WERI-Rb-1 (cell line): ENCODE data around the gene HPCAL1.

Experiments
- DNase-seq: peaks from one replicate; pipeline ENCODE4 v3.0.0-alpha.2; 2020
- H3K27ac ChIP-seq: fragments of 250-450 bp; sonication (Bioruptor Pico); 2 replicates; pipeline ENCODE4 v1.5.1; 2020; ENCODE audit warnings: mild to moderate bottlenecking, moderate library complexity
- H3K27me3 ChIP-seq: fragments of 250-450 bp; sonication (Bioruptor Pico); 2 replicates; pipeline ENCODE4 v1.5.1; 2021; ENCODE audit warnings: mild to moderate bottlenecking, low read depth, moderate library complexity; ENCODE audit not compliant: insufficient read depth, severe bottlenecking
- H3K36me3 ChIP-seq: fragments of 250-450 bp; sonication (Bioruptor Pico); 2 replicates; pipeline ENCODE4 v1.5.1; 2020; ENCODE audit warnings: mild to moderate bottlenecking, moderate library complexity
- H3K4me3 ChIP-seq: 2 replicates; pipeline ENCODE4 v1.5.1; 2011; ENCODE audit warnings: low read depth, mild to moderate bottlenecking, control low read depth, low read length
- H3K9me3 ChIP-seq: fragments of 250-450 bp; sonication (Bioruptor Pico); 2 replicates; pipeline ENCODE4 v1.5.1; 2021; ENCODE audit warnings: mild to moderate bottlenecking, moderate library complexity; ENCODE audit not compliant: severe bottlenecking
- TF ChIP-seq, protein P1 (sequence below): IDR thresholded peaks from 2 replicates; pipeline ENCODE4 v1.5.1; 2011; ENCODE audit warnings: low read depth, mild to moderate bottlenecking, control low read depth, inconsistent platforms, low read length

The HPCAL1 gene

DNA sequence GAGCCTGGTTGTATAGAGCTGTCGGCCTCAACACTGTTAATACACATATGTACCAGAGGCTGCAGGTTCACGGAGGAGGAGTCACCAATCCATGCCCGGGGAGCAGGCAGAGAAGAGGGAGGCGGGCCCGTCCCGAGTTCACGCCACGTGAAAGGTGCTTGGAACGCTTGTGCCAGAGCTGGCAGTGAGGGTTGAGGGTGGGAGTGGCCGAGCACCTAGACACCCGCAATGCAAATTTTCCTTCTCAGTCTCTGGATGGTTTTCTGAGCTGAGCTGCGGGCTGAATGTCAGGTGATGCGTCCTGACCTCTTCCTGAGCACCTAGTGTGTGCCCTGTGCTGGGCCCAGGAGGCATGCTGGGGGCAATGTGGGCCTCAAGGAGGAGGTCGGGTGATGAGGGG lies 93.2 kb downstream of the HPCAL1 start:
- H3K36me3 ChIP-seq = peaks cover 10% of the 10 kb centered on the region
- DNase-seq = no peak
- TF ChIP-seq, protein P1, sequence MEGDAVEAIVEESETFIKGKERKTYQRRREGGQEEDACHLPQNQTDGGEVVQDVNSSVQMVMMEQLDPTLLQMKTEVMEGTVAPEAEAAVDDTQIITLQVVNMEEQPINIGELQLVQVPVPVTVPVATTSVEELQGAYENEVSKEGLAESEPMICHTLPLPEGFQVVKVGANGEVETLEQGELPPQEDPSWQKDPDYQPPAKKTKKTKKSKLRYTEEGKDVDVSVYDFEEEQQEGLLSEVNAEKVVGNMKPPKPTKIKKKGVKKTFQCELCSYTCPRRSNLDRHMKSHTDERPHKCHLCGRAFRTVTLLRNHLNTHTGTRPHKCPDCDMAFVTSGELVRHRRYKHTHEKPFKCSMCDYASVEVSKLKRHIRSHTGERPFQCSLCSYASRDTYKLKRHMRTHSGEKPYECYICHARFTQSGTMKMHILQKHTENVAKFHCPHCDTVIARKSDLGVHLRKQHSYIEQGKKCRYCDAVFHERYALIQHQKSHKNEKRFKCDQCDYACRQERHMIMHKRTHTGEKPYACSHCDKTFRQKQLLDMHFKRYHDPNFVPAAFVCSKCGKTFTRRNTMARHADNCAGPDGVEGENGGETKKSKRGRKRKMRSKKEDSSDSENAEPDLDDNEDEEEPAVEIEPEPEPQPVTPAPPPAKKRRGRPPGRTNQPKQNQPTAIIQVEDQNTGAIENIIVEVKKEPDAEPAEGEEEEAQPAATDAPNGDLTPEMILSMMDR = no peak

DNA sequence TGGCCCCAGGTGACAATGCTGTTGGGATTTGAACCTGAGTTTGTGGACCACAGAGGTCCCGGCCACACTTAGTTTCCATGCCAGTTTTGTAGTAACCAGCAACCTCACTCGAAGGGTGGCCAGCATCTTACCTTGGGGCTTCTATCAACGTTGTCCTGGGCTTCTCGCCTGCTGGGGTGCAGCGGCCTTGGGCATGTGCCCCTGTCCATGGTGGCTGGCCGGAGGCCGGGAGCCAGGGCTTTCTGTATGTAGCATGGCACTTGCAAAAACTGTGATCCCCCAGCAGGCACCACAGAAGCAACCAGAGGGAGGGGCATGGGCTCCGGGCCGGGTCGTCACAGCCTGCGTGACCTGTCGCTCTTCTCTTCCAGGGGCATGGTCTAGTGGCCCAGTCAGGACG lies 93.8 kb downstream of the HPCAL1 start:
- no peak overlapping the region for H3K27ac ChIP-seq
- TF ChIP-seq, protein P1 = no peak
- H3K27me3 ChIP-seq = no peaks in the 10 kb centered on the region
- peaks cover 10% of the 10 kb centered on the region for H3K36me3 ChIP-seq
- no peak for DNase-seq
- peaks cover 8% of the 10 kb centered on the region for H3K9me3 ChIP-seq
- no peak overlapping the region for H3K4me3 ChIP-seq

More for the DNA sequence above, 93.2 kb downstream of the HPCAL1 start:
- H3K4me3 ChIP-seq = no peak overlapping the region
- H3K27me3 ChIP-seq = no peaks in the 10 kb centered on the region
- H3K9me3 ChIP-seq = peaks cover 8% of the 10 kb centered on the region
- H3K27ac ChIP-seq = no peak overlapping the region

DNA sequence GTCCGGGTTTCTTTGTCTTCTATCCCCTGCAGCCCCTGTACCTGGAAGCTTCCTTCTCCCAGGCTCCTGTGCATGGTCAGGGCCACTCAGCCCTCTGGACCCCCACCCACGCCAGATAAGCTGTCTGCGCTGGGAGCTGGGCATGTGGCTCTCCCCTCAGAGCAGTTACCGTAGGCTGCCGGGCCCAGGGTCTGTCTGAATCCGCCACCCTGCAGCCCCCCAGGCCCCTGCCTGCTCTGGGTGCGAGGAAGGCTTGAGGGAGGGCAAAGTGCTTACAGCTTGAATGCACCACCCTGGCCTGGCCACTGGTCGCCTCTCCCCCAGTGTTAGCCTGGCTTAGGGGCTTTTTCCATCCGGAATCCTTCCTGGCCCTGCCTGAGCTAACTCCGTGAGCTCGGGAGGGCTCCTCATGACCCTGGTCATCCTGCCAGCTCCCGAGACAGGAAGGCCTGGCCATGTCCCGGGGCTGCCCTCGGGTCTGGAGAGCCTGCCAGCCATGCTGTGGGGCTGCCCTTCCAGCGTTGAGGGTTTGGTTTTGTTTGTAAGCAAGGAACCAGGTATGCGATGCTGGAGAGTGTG lies 94.7 kb downstream of the HPCAL1 start:
- H3K36me3 ChIP-seq = peaks cover 10% of the 10 kb centered on the region
- H3K9me3 ChIP-seq = peaks cover 8% of the 10 kb centered on the region
- no peak overlapping the region; the same call in 1 of the 2 replicates for H3K27ac ChIP-seq
- TF ChIP-seq, protein P1 = no peak
- no peak overlapping the region for H3K4me3 ChIP-seq
- H3K27me3 ChIP-seq = no peaks in the 10 kb centered on the region
- no peak for DNase-seq

DNA sequence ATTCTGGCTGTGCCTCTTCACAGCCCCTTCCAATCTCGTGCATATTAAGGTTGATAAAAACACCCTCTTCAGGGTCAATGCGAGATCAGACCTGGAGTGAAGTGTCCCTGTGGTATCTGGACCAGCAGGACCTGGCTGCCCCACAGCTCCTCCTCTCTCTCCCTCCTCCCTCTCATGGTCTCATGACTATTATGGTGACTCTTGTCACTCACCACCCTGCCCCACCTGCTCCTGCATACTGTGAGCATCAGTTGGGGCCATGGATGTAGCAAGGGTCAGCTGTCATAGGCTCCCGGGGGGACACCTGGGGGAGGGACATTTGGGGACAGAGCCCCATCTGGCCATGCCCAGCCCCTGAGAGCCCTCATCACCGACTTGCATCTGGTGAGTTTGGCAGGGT lies 95.2 kb downstream of the HPCAL1 start:
- Histone ChIP-seq H3K36me3 (peaks cover 10% of the 10 kb centered on the region), H3K4me3 (no peak overlapping the region), H3K27ac (no peak overlapping the region), H3K9me3 (peaks cover 8% of the 10 kb centered on the region), H3K27me3 (no peaks in the 10 kb centered on the region)
- DNase-seq = no peak
- TF ChIP-seq, protein P1 = no peak

DNA sequence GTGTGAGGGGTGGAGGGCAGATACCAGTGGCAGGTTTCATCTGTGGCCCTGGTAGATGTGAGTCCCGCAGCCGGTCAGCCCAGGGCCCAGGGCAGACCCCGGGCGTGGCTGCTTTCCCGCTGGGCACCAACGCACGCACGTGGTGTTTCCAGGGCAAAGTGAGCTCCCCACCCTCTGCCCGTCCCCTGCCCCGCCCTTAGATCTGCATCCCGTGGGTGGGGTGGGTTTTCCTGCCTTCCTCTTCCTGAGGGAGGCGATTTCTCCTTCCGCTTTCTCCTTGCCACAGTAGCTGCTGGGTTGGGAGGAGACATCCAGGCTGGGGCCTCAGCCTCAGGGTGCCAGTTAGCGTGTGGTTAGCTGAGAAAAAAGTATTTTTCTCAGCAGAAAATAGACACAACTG lies 95.8 kb downstream of the HPCAL1 start:
- DNase-seq = no peak
- Histone ChIP-seq H3K36me3 (peaks cover 10% of the 10 kb centered on the region), H3K4me3 (no peak overlapping the region), H3K27me3 (no peaks in the 10 kb centered on the region), H3K9me3 (peaks cover 8% of the 10 kb centered on the region), H3K27ac (no peak overlapping the region)
- TF ChIP-seq, protein P1 = no peak

DNA sequence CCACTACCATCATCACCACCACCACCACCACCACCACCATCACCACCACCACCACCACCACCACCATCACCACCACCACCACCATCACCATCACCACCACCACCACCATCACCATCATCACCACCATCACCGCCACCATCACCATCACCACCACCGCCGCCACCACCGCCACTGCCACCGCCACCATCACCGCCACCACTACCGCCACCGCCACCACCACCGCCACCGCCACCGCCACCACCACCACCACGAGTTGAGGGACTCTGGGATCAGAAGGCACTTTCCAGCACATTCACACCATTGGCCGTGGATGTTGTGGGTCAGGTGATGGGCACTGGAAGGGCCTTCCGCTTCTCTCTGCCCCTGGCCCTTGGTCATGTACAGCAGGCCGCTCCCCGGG lies 96.7 kb downstream of the HPCAL1 start:
- TF ChIP-seq, protein P1 = no peak
- peaks cover 10% of the 10 kb centered on the region for H3K36me3 ChIP-seq
- no peaks in the 10 kb centered on the region for H3K27me3 ChIP-seq
- H3K9me3 ChIP-seq = peaks cover 8% of the 10 kb centered on the region
- H3K27ac ChIP-seq = no peak overlapping the region
- no peak overlapping the region for H3K4me3 ChIP-seq
- DNase-seq = no peak
